Mucosa of descending colon (tissue), 3 donors: ENCODE data around the gene PTX4. TPM values are rescaled to one million over a fixed set of nuclear protein-coding genes. Genes with fewer than 3 reads are reported as not detected.

Experiments used
- ATAC-seq: fragments of 200-7000 bp; cut with Tn5 transposase; one replicate; pipeline ENCODE4 v1.9.1; 2020; ENCODE audit warnings: mild to moderate bottlenecking, moderate library complexity
- DNase-seq, 3 donors: peaks; one replicate each; pipeline ENCODE4 v3.0.0-alpha.2; 2020
- H3K36me3 ChIP-seq: fragments of 200-600 bp; one replicate; pipeline ENCODE4 v1.8.0; 2021; ENCODE audit warnings: low read depth, mild to moderate bottlenecking
- H3K4me1 ChIP-seq: fragments of 200-600 bp; one replicate; pipeline ENCODE4 v1.8.0; 2021; ENCODE audit warnings: low read depth, mild to moderate bottlenecking
- H3K4me3 ChIP-seq: fragments of 200-600 bp; one replicate; pipeline ENCODE4 v1.8.0; 2021; ENCODE audit warnings: mild to moderate bottlenecking
- H3K9me3 ChIP-seq: fragments of 200-600 bp; one replicate; pipeline ENCODE4 v1.8.0; 2021; ENCODE audit warnings: mild to moderate bottlenecking
- CTCF ChIP-seq: fragments of 200-600 bp; IDR thresholded peaks from one replicate; pipeline ENCODE4 v1.8.0; 2022; ENCODE audit warnings: antibody characterized with exemption, mild to moderate bottlenecking
- intact Hi-C, 2 donors: fragments of 100-400 bp; cut with DNase I in 1 of 2; cut with micrococcal nuclease in 1 of 2; formaldehyde crosslinking; loops; one replicate each; pipeline versions ENCODE4 v1.11.0 to v1.11.1; 2022; cut with DNase I, micrococcal nuclease
- total RNA-seq, 3 donors: library from RNA; stranded (reverse); fragmentation: NEBNext Ultra II Directional in 2 of 3; extraction: Animal tissue kit (Norgen Biotek cat#: 25700) in 2 of 3; gene quantifications; one replicate each; pipeline versions ENCODE4 v1.2.1 to v1.2.4, GENCODE V29; 2021 to 2023
- donor health status: DM: no; HTN: no; CAD: no; lungs with moderate emphysema.
- donor health status: DM: no; HTN: no; CAD: no.
- donor health status: DM: no; HTN: yes; CAD: no.

PTX4 gene
- total RNA-seq, 3 donors from 2014 or later = not detected

- no peak overlapping the region for H3K4me3 ChIP-seq
- intact Hi-C loops = no loop called here
- no peaks in the 10 kb centered on the region for H3K9me3 ChIP-seq
- DNase-seq = no peak
- no peaks in the 10 kb centered on the region for H3K4me1 ChIP-seq
- ATAC-seq = no peak
- TF ChIP-seq CTCF = no peak
- no peaks in the 10 kb centered on the region for H3K36me3 ChIP-seq
Measured at GRCh38 chr16:1505912-1506311, 17.2 kb upstream of the PTX4 start.

- no peaks in the 10 kb centered on the region for H3K9me3 ChIP-seq
- intact Hi-C loops = no loop called here
- H3K36me3 ChIP-seq = no peaks in the 10 kb centered on the region
- ATAC-seq = no peak
- no peak for TF ChIP-seq CTCF
- no peaks in the 10 kb centered on the region for H3K4me1 ChIP-seq
- DNase-seq = peak in 1 of 3 donors; percentile 26
- no peak overlapping the region for H3K4me3 ChIP-seq
Measured at GRCh38 chr16:1505073-1505844, 16.5 kb upstream of the PTX4 start.

- Histone ChIP-seq H3K4me3 (no peak overlapping the region), H3K4me1 (no peaks in the 10 kb centered on the region), H3K36me3 (no peaks in the 10 kb centered on the region), H3K9me3 (no peaks in the 10 kb centered on the region)
- ATAC-seq (no peak), DNase-seq (no peak)
- intact Hi-C loops = no loop called here
- TF ChIP-seq CTCF = no peak
Measured at GRCh38 chr16:1503110-1503955, 14.6 kb upstream of the PTX4 start.

GRCh38 chr16:1502092-1503004 lies 13.6 kb upstream of the PTX4 start:
- no peak for DNase-seq
- no peaks in the 10 kb centered on the region for H3K36me3 ChIP-seq
- H3K9me3 ChIP-seq = no peaks in the 10 kb centered on the region
- TF ChIP-seq CTCF = no peak
- H3K4me1 ChIP-seq = no peaks in the 10 kb centered on the region
- no peak for ATAC-seq
- intact Hi-C loops = no loop called here
- H3K4me3 ChIP-seq = no peak overlapping the region

GRCh38 chr16:1501630-1502029 lies 12.9 kb upstream of the PTX4 start:
- Histone ChIP-seq H3K36me3 (no peaks in the 10 kb centered on the region), H3K4me1 (no peaks in the 10 kb centered on the region), H3K9me3 (no peaks in the 10 kb centered on the region), H3K4me3 (no peak overlapping the region)
- no peak for ATAC-seq
- intact Hi-C loops = no loop called here
- no peak for DNase-seq
- TF ChIP-seq CTCF = no peak
